HepG2 (cell line): ENCODE measurements around the gene AJM1.
"Not testable (repeated sequence)": the region's sequence is repeated elsewhere in the genome, so short reads cannot be mapped to it uniquely, and the experiment has no call there.

Source experiments
- CTCF ChIP-seq: sonication (generic); formaldehyde crosslinking; IDR thresholded peaks from 2 replicates; pipeline ENCODE4 v1.5.0; 2020; ENCODE audit warnings: mild to moderate bottlenecking, missing genetic modification reagents, moderate library complexity
- PHF5A ChIP-seq: IDR thresholded peaks from one replicate; pipeline ENCODE4 v1.6.1; 2018; ENCODE audit warnings: low read depth, missing genetic modification reagents; ENCODE audit not compliant: unreplicated experiment

GRCh38 chr9:136869611-136870010, 27.3 kb downstream of the AJM1 start:
- not testable (repeated sequence) for TF ChIP-seq CTCF, PHF5A (CRISPR knock-in tag)
